BJ (cell line): ENCODE measurements around the gene OMP. TPM values are rescaled to one million over a fixed set of nuclear protein-coding genes. Genes with fewer than 3 reads are reported as not detected.

ENCODE experiments used
- CTCF ChIA-PET: fragments of 350-600 bp; formaldehyde crosslinking; extraction: SDS; loops from one replicate; lab custom pipeline; 2021; ENCODE audit warnings: antibody characterized with exemption, inconsistent platforms; lab: Yijun Ruan, JAX
- POLR2A ChIA-PET: fragments of 300-600 bp; sonication (Branson Sonifier 250); formaldehyde crosslinking; extraction: SDS; loops from one replicate; lab custom pipeline; 2021; ENCODE audit warnings: antibody characterized with exemption; lab: Charles Lee
- DNase-seq: peaks from one replicate; pipeline ENCODE4 v3.0.0-alpha.2; 2011; ENCODE audit warnings: low read depth
- H3K27me3 ChIP-seq: 2 replicates; pipeline ENCODE4 v1.6.0; 2011; ENCODE audit warnings: low read length; ENCODE audit not compliant: control insufficient read depth, insufficient read depth
- H3K36me3 ChIP-seq: 2 replicates; pipeline ENCODE4 v1.5.1; 2011; ENCODE audit warnings: low read length; ENCODE audit not compliant: control insufficient read depth, insufficient read depth
- H3K4me3 ChIP-seq: 2 replicates; pipeline ENCODE4 v1.5.1; 2011; ENCODE audit warnings: low read depth, mild to moderate bottlenecking, control low read depth, low read length
- polyA plus RNA-seq: library from polyadenylated mRNA; depleted of rRNA; stranded (reverse); fragments of >200 nt; gene quantifications from 2 replicates; pipeline ENCODE4 v1.2.3, GENCODE V29; 2011
- TF ChIP-seq, protein P1 (sequence below): IDR thresholded peaks from 2 replicates; pipeline ENCODE4 v1.5.1; 2011; ENCODE audit warnings: low read depth, mild to moderate bottlenecking, control low read depth, inconsistent platforms, low read length, moderate library complexity; ENCODE audit not compliant: insufficient read depth

The OMP gene
- polyA plus RNA-seq, 1 experiment = not detected

DNA sequence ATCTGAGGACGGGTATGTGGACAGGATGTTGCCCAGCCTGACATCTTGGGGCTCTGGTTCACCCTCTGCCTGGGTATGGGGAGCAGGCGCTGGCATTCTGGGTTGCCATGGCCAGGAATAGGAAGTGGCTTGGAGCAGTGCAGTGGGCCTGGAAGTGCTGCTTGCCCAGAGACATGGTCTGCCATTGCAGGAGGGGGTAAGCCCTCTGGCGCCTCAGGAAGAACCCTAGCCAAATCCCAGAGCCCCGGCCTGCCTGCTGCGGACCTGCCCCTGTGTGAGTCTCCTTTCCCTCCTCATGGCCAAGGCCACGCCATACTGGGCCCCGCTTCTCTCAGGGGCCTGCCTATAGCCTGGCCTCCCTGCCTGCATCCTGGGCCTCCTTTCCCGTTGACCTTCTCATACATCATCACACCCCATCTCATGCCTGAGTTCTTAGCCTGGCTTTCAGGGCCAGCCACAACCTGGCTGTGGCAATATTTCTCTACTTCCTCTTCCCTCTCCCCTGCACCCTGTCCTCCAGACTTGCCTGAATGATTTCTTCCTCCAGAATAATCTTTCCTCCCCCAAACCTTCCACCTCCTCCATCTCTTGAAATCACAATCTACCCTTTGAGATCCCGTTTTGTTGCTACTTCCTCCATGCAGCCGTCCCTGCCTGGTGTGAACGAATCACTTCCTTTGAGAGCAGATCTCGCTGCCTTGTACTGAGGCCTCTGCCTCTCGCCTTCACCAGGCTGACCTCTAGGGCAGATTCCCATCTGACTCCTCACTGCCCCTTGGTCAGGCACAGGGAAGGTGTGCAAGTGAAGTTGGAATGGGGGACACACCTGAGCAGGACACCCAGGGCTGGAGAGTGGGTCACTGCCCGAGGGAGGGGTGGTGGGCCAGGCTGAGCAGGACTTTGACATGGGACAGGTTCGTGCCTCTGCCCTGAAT is 30.7 kb upstream of the OMP start:
- DNase-seq = no peak
- TF ChIP-seq, protein P1, sequence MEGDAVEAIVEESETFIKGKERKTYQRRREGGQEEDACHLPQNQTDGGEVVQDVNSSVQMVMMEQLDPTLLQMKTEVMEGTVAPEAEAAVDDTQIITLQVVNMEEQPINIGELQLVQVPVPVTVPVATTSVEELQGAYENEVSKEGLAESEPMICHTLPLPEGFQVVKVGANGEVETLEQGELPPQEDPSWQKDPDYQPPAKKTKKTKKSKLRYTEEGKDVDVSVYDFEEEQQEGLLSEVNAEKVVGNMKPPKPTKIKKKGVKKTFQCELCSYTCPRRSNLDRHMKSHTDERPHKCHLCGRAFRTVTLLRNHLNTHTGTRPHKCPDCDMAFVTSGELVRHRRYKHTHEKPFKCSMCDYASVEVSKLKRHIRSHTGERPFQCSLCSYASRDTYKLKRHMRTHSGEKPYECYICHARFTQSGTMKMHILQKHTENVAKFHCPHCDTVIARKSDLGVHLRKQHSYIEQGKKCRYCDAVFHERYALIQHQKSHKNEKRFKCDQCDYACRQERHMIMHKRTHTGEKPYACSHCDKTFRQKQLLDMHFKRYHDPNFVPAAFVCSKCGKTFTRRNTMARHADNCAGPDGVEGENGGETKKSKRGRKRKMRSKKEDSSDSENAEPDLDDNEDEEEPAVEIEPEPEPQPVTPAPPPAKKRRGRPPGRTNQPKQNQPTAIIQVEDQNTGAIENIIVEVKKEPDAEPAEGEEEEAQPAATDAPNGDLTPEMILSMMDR = no peak
- Histone ChIP-seq H3K4me3 (no peak overlapping the region), H3K36me3 (no peaks in the 10 kb centered on the region), H3K27me3 (no peaks in the 10 kb centered on the region)
- ChIA-PET POLR2A (no interaction called here), CTCF (interaction anchor here (1.0 to 4.4 kb wide), 5 partner anchors 10 to 152 kb away, joined by 3 to 41 read pairs (median 14); no protein-coding TSS in a partner anchor)

DNA sequence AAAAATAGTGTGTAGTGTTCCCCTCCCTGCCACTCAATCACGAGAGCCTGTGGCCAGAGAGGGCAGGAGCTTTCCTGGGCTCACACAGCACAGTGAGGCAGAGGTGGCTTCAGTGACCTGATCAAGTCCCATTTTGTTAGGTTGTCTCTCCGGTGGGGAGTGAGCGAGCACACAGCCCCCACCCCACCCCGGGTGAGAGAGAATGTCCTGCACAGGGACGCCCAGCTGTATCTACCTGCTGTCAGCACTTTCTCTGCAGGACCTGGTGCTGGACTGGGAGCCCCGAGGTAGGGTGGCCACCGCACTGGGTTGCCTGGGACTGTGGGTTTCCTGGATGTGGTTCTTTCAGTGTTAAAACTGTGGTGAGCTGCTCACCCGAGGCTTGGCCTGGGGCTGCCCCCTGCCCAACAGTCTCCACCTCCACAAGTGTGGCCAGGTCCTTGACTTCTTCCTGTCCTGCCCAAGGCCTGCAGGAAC is 29.8 kb upstream of the OMP start:
- H3K4me3 ChIP-seq = no peak overlapping the region
- ChIA-PET POLR2A (no interaction called here), CTCF (interaction anchor here (0.6 to 4.4 kb wide), 13 partner anchors 9 to 546 kb away, joined by 3 to 41 read pairs (median 4); no protein-coding TSS in a partner anchor)

DNA sequence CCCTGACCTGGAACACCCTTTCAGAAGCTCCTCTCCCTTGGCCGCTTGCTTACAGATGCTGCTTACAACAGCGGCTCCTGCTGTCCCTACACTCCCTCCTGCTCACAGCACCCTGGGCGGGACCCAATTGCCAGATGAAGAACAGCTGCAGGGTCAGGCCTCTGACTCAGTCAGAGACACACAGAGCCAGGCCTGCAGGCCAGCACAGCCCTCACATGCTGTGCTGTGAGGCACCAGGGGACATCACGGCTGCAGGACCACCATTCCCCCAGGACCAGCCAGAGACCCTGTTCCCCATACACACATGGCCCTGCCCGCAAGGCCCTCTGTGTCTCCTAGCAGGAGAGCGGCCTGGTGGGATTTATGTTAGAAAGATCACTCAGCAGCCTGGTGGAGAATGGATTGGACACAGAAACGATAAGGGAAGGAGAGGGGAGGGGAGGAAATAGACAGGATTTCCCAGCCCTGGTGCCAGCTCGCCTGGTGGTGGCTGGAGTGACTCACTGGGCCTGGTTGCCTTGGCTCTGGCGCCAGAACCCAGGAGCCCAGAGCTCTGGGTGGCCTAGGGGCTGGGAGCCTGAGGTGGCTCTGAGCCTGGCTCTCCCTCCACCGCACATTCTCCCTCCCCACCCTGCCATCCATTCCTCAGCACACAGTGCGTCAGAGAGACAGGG is 29.2 kb upstream of the OMP start:
- Histone ChIP-seq H3K36me3 (no peaks in the 10 kb centered on the region), H3K27me3 (no peaks in the 10 kb centered on the region), H3K4me3 (no peak overlapping the region)
- TF ChIP-seq, protein P1 = peak; percentile 86
- ChIA-PET CTCF (interaction anchor here (0.6 to 4.4 kb wide), 13 partner anchors 9 to 545 kb away, joined by 3 to 41 read pairs (median 4); no protein-coding TSS in a partner anchor), POLR2A (interaction anchor here (0.7 kb wide), 1 partner anchor 528 kb away, joined by 3 read pairs; no protein-coding TSS in a partner anchor)
- peak; percentile 80 for DNase-seq

More for the DNA sequence above, 29.8 kb upstream of the OMP start:
- TF ChIP-seq, protein P1 = no peak
- DNase-seq = no peak
- Histone ChIP-seq H3K36me3 (no peaks in the 10 kb centered on the region), H3K27me3 (no peaks in the 10 kb centered on the region)

DNA sequence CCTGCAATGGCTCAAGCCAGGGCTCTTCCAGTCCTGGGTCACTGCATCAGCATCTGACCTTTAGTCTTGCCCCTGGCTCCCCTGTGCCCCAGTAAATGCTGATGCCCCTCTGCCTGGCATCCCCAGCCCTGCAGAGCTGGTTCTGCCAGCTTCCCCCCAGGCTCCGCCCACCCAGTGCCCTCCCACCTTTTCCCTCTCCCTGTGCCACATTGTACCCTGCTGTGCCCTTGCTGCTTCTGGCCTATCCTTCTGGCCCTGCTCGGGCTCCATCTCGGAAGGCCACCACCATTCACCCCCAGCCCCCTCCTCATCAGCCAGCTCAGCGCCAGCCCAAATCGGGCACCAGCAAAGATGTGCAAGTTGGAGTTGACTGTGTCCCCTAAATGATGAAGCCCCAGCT is 28.4 kb upstream of the OMP start:
- no peaks in the 10 kb centered on the region for H3K27me3 ChIP-seq
- ChIA-PET POLR2A (no interaction called here), CTCF (interaction anchor here (1.3 to 4.4 kb wide), 5 partner anchors 8 to 40 kb away, joined by 4 to 41 read pairs (median 14); no protein-coding TSS in a partner anchor)
- no peaks in the 10 kb centered on the region for H3K36me3 ChIP-seq
- DNase-seq = no peak
- H3K4me3 ChIP-seq = no peak overlapping the region
- TF ChIP-seq, protein P1 = no peak
